Fibroblast of lung (primary cell): ENCODE data around the gene ST6GAL1.

ENCODE experiments used
- EZH2 ChIP-seq: IDR thresholded peaks from 2 replicates; pipeline ENCODE4 v1.5.1; 2012; ENCODE audit warnings: low read length, control low read depth, mild to moderate bottlenecking; ENCODE audit errors: missing control alignments
- TF ChIP-seq, protein P1 (sequence below), 2 donors: IDR thresholded peaks in 1 of 2; conservative IDR thresholded peaks in 1 of 2; 1 replicate in 1 of 2; 2 replicates in 1 of 2; pipeline ENCODE4 v1.5.1; 2011 to 2012; ENCODE audit warnings: low read length in 2 of 2, control low read depth in 1 of 2, inconsistent platforms in 1 of 2, low read depth in 1 of 2, mild to moderate bottlenecking in 1 of 2

DNA sequence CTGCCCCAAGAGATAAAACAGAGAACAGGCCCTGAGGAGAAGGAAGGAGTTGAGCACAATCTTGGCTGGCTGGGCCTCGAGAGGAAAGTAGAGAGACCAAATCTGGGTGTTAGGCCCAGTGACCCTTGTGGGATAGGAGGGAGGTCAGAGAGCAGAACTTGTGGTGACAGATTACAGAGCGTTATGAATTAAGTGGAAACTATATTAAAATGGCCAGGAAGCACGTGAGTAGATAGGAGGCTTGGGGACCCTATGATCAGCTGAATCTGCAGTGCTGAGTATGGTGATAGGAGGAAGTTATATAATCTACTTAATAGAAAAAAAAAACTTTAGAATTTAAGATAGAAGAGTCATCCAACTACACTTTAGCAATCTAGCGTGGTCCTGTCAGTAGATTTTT lies 30.0 kb downstream of the ST6GAL1 start:
- TF ChIP-seq EZH2 = no peak
- TF ChIP-seq, protein P1, sequence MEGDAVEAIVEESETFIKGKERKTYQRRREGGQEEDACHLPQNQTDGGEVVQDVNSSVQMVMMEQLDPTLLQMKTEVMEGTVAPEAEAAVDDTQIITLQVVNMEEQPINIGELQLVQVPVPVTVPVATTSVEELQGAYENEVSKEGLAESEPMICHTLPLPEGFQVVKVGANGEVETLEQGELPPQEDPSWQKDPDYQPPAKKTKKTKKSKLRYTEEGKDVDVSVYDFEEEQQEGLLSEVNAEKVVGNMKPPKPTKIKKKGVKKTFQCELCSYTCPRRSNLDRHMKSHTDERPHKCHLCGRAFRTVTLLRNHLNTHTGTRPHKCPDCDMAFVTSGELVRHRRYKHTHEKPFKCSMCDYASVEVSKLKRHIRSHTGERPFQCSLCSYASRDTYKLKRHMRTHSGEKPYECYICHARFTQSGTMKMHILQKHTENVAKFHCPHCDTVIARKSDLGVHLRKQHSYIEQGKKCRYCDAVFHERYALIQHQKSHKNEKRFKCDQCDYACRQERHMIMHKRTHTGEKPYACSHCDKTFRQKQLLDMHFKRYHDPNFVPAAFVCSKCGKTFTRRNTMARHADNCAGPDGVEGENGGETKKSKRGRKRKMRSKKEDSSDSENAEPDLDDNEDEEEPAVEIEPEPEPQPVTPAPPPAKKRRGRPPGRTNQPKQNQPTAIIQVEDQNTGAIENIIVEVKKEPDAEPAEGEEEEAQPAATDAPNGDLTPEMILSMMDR (conservative IDR thresholded peaks at IDR 0.05 in 1 of 2, IDR thresholded peaks at IDR 0.05 in 1 of 2; ENCODE audit: low read depth in 1 of 2, low read length in 2 of 2) = no peak
